HepG2 (cell line): ENCODE results near the gene SGF29. TPM values are rescaled to one million over a fixed set of nuclear protein-coding genes. Genes with fewer than 3 reads are reported as not detected.

ENCODE experiments used
- ELF3 ChIP-seq: IDR thresholded peaks from 2 replicates; pipeline ENCODE4 v1.6.1; 2016; ENCODE audit warnings: missing genetic modification reagents, missing compliant biosample characterization
- FOXJ3 ChIP-seq: sonication (generic); formaldehyde crosslinking; IDR thresholded peaks from 2 replicates; pipeline ENCODE4 v1.4.0; 2020; ENCODE audit warnings: missing genetic modification reagents, mild to moderate bottlenecking, borderline replicate concordance
- GATAD2A ChIP-seq: IDR thresholded peaks from 2 replicates; pipeline ENCODE4 v1.6.1; 2016
- HDAC2 ChIP-seq: sonication (generic); formaldehyde crosslinking; IDR thresholded peaks from 2 replicates; pipeline ENCODE4 v1.4.0; 2020; ENCODE audit warnings: missing genetic modification reagents
- KDM2A ChIP-seq: sonication (generic); formaldehyde crosslinking; IDR thresholded peaks from 2 replicates; pipeline ENCODE4 v1.4.0; 2020; ENCODE audit warnings: low read depth, missing genetic modification reagents, borderline replicate concordance
- PHF21A ChIP-seq: sonication (generic); formaldehyde crosslinking; IDR thresholded peaks from 2 replicates; pipeline ENCODE4 v1.5.0; 2020; ENCODE audit warnings: mild to moderate bottlenecking, missing genetic modification reagents
- PLRG1 ChIP-seq: fragments of 450-650 bp; conservative IDR thresholded peaks from 2 replicates; pipeline ENCODE4 v1.6.1; 2016
- RFXANK ChIP-seq: IDR thresholded peaks from 2 replicates; pipeline ENCODE4 v1.6.1; 2016
- RNF2 ChIP-seq: fragments of 450-650 bp; conservative IDR thresholded peaks from 2 replicates; pipeline ENCODE4 v1.6.1; 2016; ENCODE audit warnings: low read depth
- RXRB ChIP-seq: IDR thresholded peaks from 2 replicates; pipeline ENCODE4 v1.6.1; 2016; ENCODE audit warnings: borderline replicate concordance, missing genetic modification reagents, missing compliant biosample characterization
- SAP130 ChIP-seq: IDR thresholded peaks from 2 replicates; pipeline ENCODE4 v1.6.1; 2016; ENCODE audit warnings: low read depth
- TBP ChIP-seq: sonication (generic); formaldehyde crosslinking; IDR thresholded peaks from 2 replicates; pipeline ENCODE4 v1.5.0; 2020; ENCODE audit warnings: missing genetic modification reagents
- THRA ChIP-seq: sonication (generic); formaldehyde crosslinking; IDR thresholded peaks from 2 replicates; pipeline ENCODE4 v1.4.0; 2020; ENCODE audit warnings: missing genetic modification reagents, borderline replicate concordance
- TRAFD1 ChIP-seq: sonication (generic); formaldehyde crosslinking; IDR thresholded peaks from 2 replicates; pipeline ENCODE4 v1.5.1; 2020; ENCODE audit warnings: missing genetic modification reagents, mild to moderate bottlenecking, borderline replicate concordance
- TSC22D2 ChIP-seq: sonication (generic); formaldehyde crosslinking; IDR thresholded peaks from 2 replicates; pipeline ENCODE4 v1.5.1; 2020; ENCODE audit warnings: missing genetic modification reagents, mild to moderate bottlenecking, borderline replicate concordance
- ZKSCAN8 ChIP-seq: IDR thresholded peaks from 2 replicates; pipeline ENCODE4 v1.6.1; 2016; ENCODE audit warnings: borderline replicate concordance, missing genetic modification reagents, missing compliant biosample characterization
- ZNF317 ChIP-seq: sonication (generic); formaldehyde crosslinking; IDR thresholded peaks from 2 replicates; pipeline ENCODE4 v1.5.0; 2020; ENCODE audit warnings: mild to moderate bottlenecking, missing genetic modification reagents
- polyA plus RNA-seq, 8 experiments: library from polyadenylated mRNA; depleted of rRNA in 3 of 8; stranded (reverse) in 7 of 8; unstranded in 1 of 8; fragments of >200 nt; fragmentation: Illumina TruSeq in 4 of 8; extraction: Trizol in 4 of 8; gene quantifications; 2 replicates each; pipeline versions ENCODE4 v1.2.1 to v1.2.3, GENCODE V29; 2011 to 2016; ENCODE audit warnings: low read depth in 4 of 8, missing spikeins in 1 of 8, mixed read lengths in 1 of 8; ENCODE audit not compliant: insufficient read depth in 1 of 8
- total RNA-seq, 5 experiments: library from RNA; depleted of rRNA; stranded (reverse); fragments of >200 nt; fragmentation: Illumina TruSeq; extraction: Trizol; gene quantifications; 2 replicates each; pipeline ENCODE4 v1.2.3, GENCODE V29; 2016; ENCODE audit warnings: low read depth in 1 of 5
- TF ChIP-seq, protein P1 (sequence below): IDR thresholded peaks from 2 replicates; pipeline ENCODE4 v1.6.1; 2016; ENCODE audit warnings: low read depth, missing genetic modification reagents, missing compliant biosample characterization
- TF ChIP-seq, protein P2 (sequence below): IDR thresholded peaks from 2 replicates; pipeline ENCODE4 v1.6.1; 2016; ENCODE audit warnings: control low read depth

SGF29 gene
- total and polyA plus RNA-seq, 2 of the 13 experiments (the other 11 are each of a cell fraction or from before 2014, with no cell fraction given), result 5.0 to 29.4 TPM

GRCh38 chr16:28617874-28618273 lies 64.2 kb downstream of the SGF29 start (continued):
- peak; percentile 62; the same call in 1 of the 2 replicates for TF ChIP-seq SAP130 (CRISPR knock-in tag)
- TF ChIP-seq PHF21A (CRISPR knock-in tag), result peak; percentile 73
- peak; percentile 60; the same call in 1 of the 2 replicates for TF ChIP-seq RXRB (CRISPR knock-in tag)
- TF ChIP-seq, protein P1, sequence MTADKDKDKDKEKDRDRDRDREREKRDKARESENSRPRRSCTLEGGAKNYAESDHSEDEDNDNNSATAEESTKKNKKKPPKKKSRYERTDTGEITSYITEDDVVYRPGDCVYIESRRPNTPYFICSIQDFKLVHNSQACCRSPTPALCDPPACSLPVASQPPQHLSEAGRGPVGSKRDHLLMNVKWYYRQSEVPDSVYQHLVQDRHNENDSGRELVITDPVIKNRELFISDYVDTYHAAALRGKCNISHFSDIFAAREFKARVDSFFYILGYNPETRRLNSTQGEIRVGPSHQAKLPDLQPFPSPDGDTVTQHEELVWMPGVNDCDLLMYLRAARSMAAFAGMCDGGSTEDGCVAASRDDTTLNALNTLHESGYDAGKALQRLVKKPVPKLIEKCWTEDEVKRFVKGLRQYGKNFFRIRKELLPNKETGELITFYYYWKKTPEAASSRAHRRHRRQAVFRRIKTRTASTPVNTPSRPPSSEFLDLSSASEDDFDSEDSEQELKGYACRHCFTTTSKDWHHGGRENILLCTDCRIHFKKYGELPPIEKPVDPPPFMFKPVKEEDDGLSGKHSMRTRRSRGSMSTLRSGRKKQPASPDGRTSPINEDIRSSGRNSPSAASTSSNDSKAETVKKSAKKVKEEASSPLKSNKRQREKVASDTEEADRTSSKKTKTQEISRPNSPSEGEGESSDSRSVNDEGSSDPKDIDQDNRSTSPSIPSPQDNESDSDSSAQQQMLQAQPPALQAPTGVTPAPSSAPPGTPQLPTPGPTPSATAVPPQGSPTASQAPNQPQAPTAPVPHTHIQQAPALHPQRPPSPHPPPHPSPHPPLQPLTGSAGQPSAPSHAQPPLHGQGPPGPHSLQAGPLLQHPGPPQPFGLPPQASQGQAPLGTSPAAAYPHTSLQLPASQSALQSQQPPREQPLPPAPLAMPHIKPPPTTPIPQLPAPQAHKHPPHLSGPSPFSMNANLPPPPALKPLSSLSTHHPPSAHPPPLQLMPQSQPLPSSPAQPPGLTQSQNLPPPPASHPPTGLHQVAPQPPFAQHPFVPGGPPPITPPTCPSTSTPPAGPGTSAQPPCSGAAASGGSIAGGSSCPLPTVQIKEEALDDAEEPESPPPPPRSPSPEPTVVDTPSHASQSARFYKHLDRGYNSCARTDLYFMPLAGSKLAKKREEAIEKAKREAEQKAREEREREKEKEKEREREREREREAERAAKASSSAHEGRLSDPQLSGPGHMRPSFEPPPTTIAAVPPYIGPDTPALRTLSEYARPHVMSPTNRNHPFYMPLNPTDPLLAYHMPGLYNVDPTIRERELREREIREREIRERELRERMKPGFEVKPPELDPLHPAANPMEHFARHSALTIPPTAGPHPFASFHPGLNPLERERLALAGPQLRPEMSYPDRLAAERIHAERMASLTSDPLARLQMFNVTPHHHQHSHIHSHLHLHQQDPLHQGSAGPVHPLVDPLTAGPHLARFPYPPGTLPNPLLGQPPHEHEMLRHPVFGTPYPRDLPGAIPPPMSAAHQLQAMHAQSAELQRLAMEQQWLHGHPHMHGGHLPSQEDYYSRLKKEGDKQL (CRISPR knock-in tag), result 0 out of 2 replicates have a peak, but pooled peaks have one; percentile 14
- TF ChIP-seq ZKSCAN8, result no peak
- no peak for TF ChIP-seq KDM2A (CRISPR knock-in tag)
- TF ChIP-seq ZNF317, result no peak
- TF ChIP-seq RNF2, result no peak
- TF ChIP-seq ELF3 (CRISPR knock-in tag), result peak; percentile 79; the same call in 1 of the 2 replicates
- peak; percentile 47 for TF ChIP-seq GATAD2A (CRISPR knock-in tag)
- TF ChIP-seq TRAFD1, result no peak
- TF ChIP-seq TSC22D2 (CRISPR knock-in tag), result no peak
- TF ChIP-seq PLRG1, result no peak
- no peak for TF ChIP-seq RFXANK (CRISPR knock-in tag)
- TF ChIP-seq HDAC2 (CRISPR knock-in tag), result peak; percentile 46; the same call in 1 of the 2 replicates
- TF ChIP-seq THRA (CRISPR knock-in tag), result peak; percentile 45; the same call in 1 of the 2 replicates
- TF ChIP-seq, protein P2, sequence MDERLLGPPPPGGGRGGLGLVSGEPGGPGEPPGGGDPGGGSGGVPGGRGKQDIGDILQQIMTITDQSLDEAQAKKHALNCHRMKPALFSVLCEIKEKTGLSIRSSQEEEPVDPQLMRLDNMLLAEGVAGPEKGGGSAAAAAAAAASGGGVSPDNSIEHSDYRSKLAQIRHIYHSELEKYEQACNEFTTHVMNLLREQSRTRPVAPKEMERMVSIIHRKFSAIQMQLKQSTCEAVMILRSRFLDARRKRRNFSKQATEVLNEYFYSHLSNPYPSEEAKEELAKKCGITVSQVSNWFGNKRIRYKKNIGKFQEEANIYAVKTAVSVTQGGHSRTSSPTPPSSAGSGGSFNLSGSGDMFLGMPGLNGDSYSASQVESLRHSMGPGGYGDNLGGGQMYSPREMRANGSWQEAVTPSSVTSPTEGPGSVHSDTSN (CRISPR knock-in tag), result peak; percentile 40; the same call in 1 of the 2 replicates
- TF ChIP-seq FOXJ3 (CRISPR knock-in tag), result 0 out of 2 replicates have a peak, but pooled peaks have one; percentile 43
- no peak for TF ChIP-seq TBP (CRISPR knock-in tag)
